ENCODE data around the gene RNF222.

The RNF222 gene

GRCh38 chr17:8345951-8346665 is 51.5 kb downstream of the RNF222 start:
- no peak for DNase-seq (ENCODE audit: low read depth)
- H3K4me3 ChIP-seq (ENCODE audit: low read length) = no peak overlapping the region
- TF ChIP-seq CTCF (conservative IDR thresholded peaks at IDR 0.05; ENCODE audit: low read depth, low read length) = no peak

- no peak overlapping the region for H3K4me3 ChIP-seq (ENCODE audit: low read length)
- DNase-seq (ENCODE audit: low read depth) = no peak
- no peak for TF ChIP-seq CTCF (conservative IDR thresholded peaks at IDR 0.05; ENCODE audit: low read depth, low read length)
Measured at GRCh38 chr17:8345052-8345690, 52.5 kb downstream of the RNF222 start.

GRCh38 chr17:8341456-8341855 is 56.2 kb downstream of the RNF222 start:
- TF ChIP-seq CTCF (conservative IDR thresholded peaks at IDR 0.05; ENCODE audit: low read depth, low read length) = no peak
- H3K4me3 ChIP-seq (ENCODE audit: low read length) = no peak overlapping the region
- no peak for DNase-seq (ENCODE audit: low read depth)
